DMS53 treated with DMSO at 0.1 percent for 48 hours (cell line): ENCODE results near the gene FN3KRP.
A peak's percentile ranks its signal among the peaks of the same experiment; 100 is the strongest.

Source experiments
- DNase-seq: peaks from one replicate; lab custom pipeline; 2025; ENCODE audit not compliant: unreplicated experiment; lab: John Stamatoyannopoulos, UW

FN3KRP gene

GRCh38 chr17:82775001-82775823 lies 58.7 kb downstream of the FN3KRP start:
- DNase-seq: peak; percentile 42

GRCh38 chr17:82776454-82776853 lies 59.9 kb downstream of the FN3KRP start:
- DNase-seq: no peak
